HEK293 (cell line): ENCODE measurements around the gene CAPS.

Source experiments
- CTCF ChIA-PET: fragments of 350-600 bp; formaldehyde crosslinking; extraction: SDS; loops from one replicate; lab custom pipeline; 2021; ENCODE audit warnings: antibody characterized with exemption; lab: Yijun Ruan, JAX
- POLR2A ChIA-PET: fragments of 300-600 bp; formaldehyde crosslinking; extraction: SDS; loops from one replicate; lab custom pipeline; 2020; ENCODE audit warnings: antibody characterized with exemption, inconsistent platforms; lab: Yijun Ruan, JAX
- H3K27ac ChIP-seq: fragments of 200-500 bp; sonication (Bioruptor generic); 2 replicates; pipeline ENCODE4 v1.5.1; 2014; ENCODE audit warnings: low read depth, low read length, control low read depth, inconsistent platforms; ENCODE audit errors: extremely low read depth
- H3K36me3 ChIP-seq, 2 experiments: fragments of 200-500 bp in 1 of 2; sonication (Bioruptor generic) in 1 of 2; 1 replicate in 1 of 2; 2 replicates in 1 of 2; pipeline ENCODE4 v1.5.1; 2014 to 2017; ENCODE audit warnings: inconsistent platforms in 2 of 2, low read length in 2 of 2; ENCODE audit not compliant: control insufficient read depth in 2 of 2, insufficient read depth in 1 of 2
- H3K4me1 ChIP-seq: fragments of 200-500 bp; sonication (Bioruptor generic); 2 replicates; pipeline ENCODE4 v1.5.1; 2014; ENCODE audit warnings: mild to moderate bottlenecking, low read length, inconsistent platforms; ENCODE audit not compliant: control insufficient read depth, insufficient read depth
- H3K4me3 ChIP-seq: 2 replicates; pipeline ENCODE4 v1.5.1; 2011; ENCODE audit warnings: low read depth, mild to moderate bottlenecking, control low read depth, low read length, moderate library complexity
- H3K9me3 ChIP-seq: fragments of 200-500 bp; sonication (Bioruptor generic); 2 replicates; pipeline ENCODE4 v1.5.1; 2014; ENCODE audit warnings: low read depth, low read length, inconsistent platforms; ENCODE audit not compliant: control insufficient read depth, insufficient read depth
- GLIS1 ChIP-seq: fragments of 450-650 bp; formaldehyde crosslinking; IDR thresholded peaks from 2 replicates; pipeline ENCODE4 v1.5.1; 2016; ENCODE audit warnings: missing biosample characterization, missing genetic modification characterization
- KLF1 ChIP-seq: fragments of 450-650 bp; formaldehyde crosslinking; IDR thresholded peaks from 2 replicates; pipeline ENCODE4 v1.5.1; 2016; ENCODE audit warnings: missing biosample characterization, missing genetic modification characterization
- KLF17 ChIP-seq: fragments of 450-650 bp; formaldehyde crosslinking; IDR thresholded peaks from 2 replicates; pipeline ENCODE4 v1.5.1; 2016; ENCODE audit warnings: missing biosample characterization, missing genetic modification characterization
- KLF7 ChIP-seq: fragments of 450-650 bp; formaldehyde crosslinking; IDR thresholded peaks from 2 replicates; pipeline ENCODE4 v1.5.1; 2016; ENCODE audit warnings: missing biosample characterization, missing genetic modification characterization, borderline replicate concordance
- KLF8 ChIP-seq: fragments of 450-650 bp; formaldehyde crosslinking; IDR thresholded peaks from 2 replicates; pipeline ENCODE4 v1.5.1; 2016; ENCODE audit warnings: missing biosample characterization, missing genetic modification characterization
- SALL2 ChIP-seq: fragments of 450-650 bp; formaldehyde crosslinking; IDR thresholded peaks from 2 replicates; pipeline ENCODE4 v1.5.0; 2017; ENCODE audit warnings: missing biosample characterization, mild to moderate bottlenecking, missing genetic modification characterization, borderline replicate concordance
- ZBTB21 ChIP-seq: fragments of 450-650 bp; formaldehyde crosslinking; IDR thresholded peaks from 2 replicates; pipeline ENCODE4 v1.5.1; 2017; ENCODE audit warnings: missing biosample characterization, missing genetic modification characterization
- ZFP69B ChIP-seq: fragments of 450-650 bp; formaldehyde crosslinking; IDR thresholded peaks from 2 replicates; pipeline ENCODE4 v1.5.1; 2016; ENCODE audit warnings: missing biosample characterization, missing genetic modification characterization
- ZIC2 ChIP-seq: fragments of 450-650 bp; formaldehyde crosslinking; IDR thresholded peaks from 2 replicates; pipeline ENCODE4 v1.5.1; 2016; ENCODE audit warnings: missing biosample characterization, missing genetic modification characterization
- ZNF155 ChIP-seq: fragments of 450-650 bp; formaldehyde crosslinking; IDR thresholded peaks from 2 replicates; pipeline ENCODE4 v1.5.1; 2016; ENCODE audit warnings: missing biosample characterization, missing genetic modification characterization
- ZNF18 ChIP-seq: fragments of 450-650 bp; formaldehyde crosslinking; IDR thresholded peaks from 2 replicates; pipeline ENCODE4 v1.5.1; 2016; ENCODE audit warnings: missing biosample characterization, missing genetic modification characterization
- ZNF211 ChIP-seq: fragments of 450-650 bp; formaldehyde crosslinking; IDR thresholded peaks from 2 replicates; pipeline ENCODE4 v1.5.1; 2016; ENCODE audit warnings: low read depth, missing biosample characterization, missing genetic modification characterization
- ZNF221 ChIP-seq: fragments of 450-650 bp; formaldehyde crosslinking; IDR thresholded peaks from 2 replicates; pipeline ENCODE4 v1.5.1; 2017; ENCODE audit warnings: missing biosample characterization, missing genetic modification characterization, borderline replicate concordance
- ZNF23 ChIP-seq: fragments of 450-650 bp; formaldehyde crosslinking; IDR thresholded peaks from 2 replicates; pipeline ENCODE4 v1.5.1; 2016; ENCODE audit warnings: missing biosample characterization, missing genetic modification characterization, borderline replicate concordance
- ZNF26 ChIP-seq: fragments of 450-650 bp; formaldehyde crosslinking; IDR thresholded peaks from 2 replicates; pipeline ENCODE4 v1.5.1; 2016; ENCODE audit warnings: missing biosample characterization, missing genetic modification characterization
- ZNF266 ChIP-seq: fragments of 450-650 bp; formaldehyde crosslinking; IDR thresholded peaks from 2 replicates; pipeline ENCODE4 v1.5.1; 2016; ENCODE audit warnings: missing biosample characterization, missing genetic modification characterization, low read depth
- ZNF311 ChIP-seq: fragments of 450-650 bp; formaldehyde crosslinking; IDR thresholded peaks from 2 replicates; pipeline ENCODE4 v1.5.1; 2017; ENCODE audit warnings: missing biosample characterization, missing genetic modification characterization, borderline replicate concordance
- ZNF335 ChIP-seq: fragments of 450-650 bp; formaldehyde crosslinking; conservative IDR thresholded peaks from 2 replicates; pipeline ENCODE4 v1.5.1; 2016; ENCODE audit warnings: missing biosample characterization, missing genetic modification characterization
- ZNF48 ChIP-seq: fragments of 450-650 bp; formaldehyde crosslinking; IDR thresholded peaks from 2 replicates; pipeline ENCODE4 v1.5.1; 2016; ENCODE audit warnings: missing biosample characterization, missing genetic modification characterization
- ZNF510 ChIP-seq: fragments of 450-650 bp; formaldehyde crosslinking; IDR thresholded peaks from 2 replicates; pipeline ENCODE4 v1.5.1; 2018; ENCODE audit warnings: mild to moderate bottlenecking, missing genetic modification characterization, missing biosample characterization; ENCODE audit not compliant: insufficient replicate concordance
- ZNF555 ChIP-seq: fragments of 450-650 bp; formaldehyde crosslinking; conservative IDR thresholded peaks from 2 replicates; pipeline ENCODE4 v1.5.1; 2017; ENCODE audit warnings: missing biosample characterization, mild to moderate bottlenecking, missing genetic modification characterization, inconsistent platforms
- ZNF561 ChIP-seq: fragments of 450-650 bp; IDR thresholded peaks from 2 replicates; pipeline ENCODE4 v1.5.1; 2018; ENCODE audit warnings: missing biosample characterization, missing genetic modification characterization, borderline replicate concordance
- ZNF580 ChIP-seq: fragments of 450-650 bp; formaldehyde crosslinking; IDR thresholded peaks from 2 replicates; pipeline ENCODE4 v1.5.1; 2016; ENCODE audit warnings: missing biosample characterization, missing genetic modification characterization
- ZNF654 ChIP-seq: fragments of 450-650 bp; formaldehyde crosslinking; IDR thresholded peaks from 2 replicates; pipeline ENCODE4 v1.5.1; 2016; ENCODE audit warnings: low read depth, missing biosample characterization, missing genetic modification characterization
- ZNF660 ChIP-seq: fragments of 450-650 bp; IDR thresholded peaks from 2 replicates; pipeline ENCODE4 v1.5.1; 2018; ENCODE audit warnings: missing biosample characterization, mild to moderate bottlenecking, missing genetic modification characterization
- ZNF830 ChIP-seq: fragments of 450-650 bp; IDR thresholded peaks from 2 replicates; pipeline ENCODE4 v1.5.0; 2018; ENCODE audit warnings: missing biosample characterization, missing genetic modification characterization, low read depth, mild to moderate bottlenecking, moderate library complexity
- ZSCAN4 ChIP-seq: fragments of 450-650 bp; formaldehyde crosslinking; IDR thresholded peaks from 2 replicates; pipeline ENCODE4 v1.5.1; 2017; ENCODE audit warnings: missing biosample characterization, missing genetic modification characterization
- ZSCAN5A ChIP-seq: fragments of 450-650 bp; formaldehyde crosslinking; IDR thresholded peaks from 2 replicates; pipeline ENCODE4 v1.5.1; 2016; ENCODE audit warnings: missing biosample characterization, missing genetic modification characterization

CAPS gene

GRCh38 chr19:5913739-5914357 lies at the start of gene CAPS:
TSS of gene CAPS (plus strand) at chr19:5914254. CDS start at chr19:5914407, 153 bp downstream.
- Histone ChIP-seq H3K27ac (no peak within 1 kb of the TSS), H3K4me1 (no peaks in the 10 kb centered on the region), H3K36me3 (peaks cover 0 to 56% of the 10 kb centered on the region in 2 experiments; a peak in 2 of 3 replicates), H3K9me3 (no peaks in the 10 kb centered on the region), H3K4me3 (no peak within 1 kb of the TSS)
- POLR2A ChIA-PET, result interaction anchor here (0.9 kb wide), 1 partner anchor 11 kb away, joined by 3 read pairs; no protein-coding TSS in a partner anchor
- CTCF ChIA-PET, result interaction anchor here (0.6 to 0.9 kb wide), 3 partner anchors 108 to 604 kb away, joined by 3 read pairs; no protein-coding TSS in a partner anchor
- no peak for TF ChIP-seq ZNF654 (tag by site-specific recombination)
- no peak for TF ChIP-seq ZNF155
- TF ChIP-seq ZNF580, result no peak
- no peak for TF ChIP-seq ZNF555 (tag by site-specific recombination)
- no peak for TF ChIP-seq ZNF221 (tag by site-specific recombination)
- no peak for TF ChIP-seq ZNF266 (tag by site-specific recombination)
- TF ChIP-seq KLF1 (tag by site-specific recombination), result peak; percentile 77
- peak; percentile 95 for TF ChIP-seq GLIS1
- TF ChIP-seq KLF17 (tag by site-specific recombination), result 0 out of 2 replicates have a peak, but pooled peaks have one; percentile 41
- TF ChIP-seq ZSCAN5A (tag by site-specific recombination), result no peak
- TF ChIP-seq ZBTB21 (tag by site-specific recombination), result no peak
- no peak for TF ChIP-seq KLF7 (tag by site-specific recombination)
- TF ChIP-seq ZNF830 (tag by site-specific recombination), result no peak
- TF ChIP-seq ZSCAN4 (tag by site-specific recombination), result no peak
- TF ChIP-seq ZNF23 (tag by site-specific recombination), result no peak
- no peak for TF ChIP-seq ZNF211
- no peak for TF ChIP-seq ZNF660
- TF ChIP-seq ZNF311 (tag by site-specific recombination), result no peak
- TF ChIP-seq ZNF335 (tag by site-specific recombination), result no peak
- no peak for TF ChIP-seq ZNF26 (tag by site-specific recombination)
- TF ChIP-seq KLF8, result no peak
- no peak for TF ChIP-seq ZNF561 (tag by site-specific recombination)
- TF ChIP-seq ZIC2 (tag by site-specific recombination), result peak; percentile 67
- no peak for TF ChIP-seq ZNF48 (tag by site-specific recombination)
- no peak for TF ChIP-seq ZNF510 (tag by site-specific recombination)
- TF ChIP-seq ZNF18, result no peak
- peak; percentile 70; the same call in 1 of the 2 replicates for TF ChIP-seq ZFP69B
- no peak for TF ChIP-seq SALL2 (tag by site-specific recombination)
